Panc1 (cell line): Measurements from ENCODE around the gene MAGT1. TPM values are rescaled to one million over a fixed set of nuclear protein-coding genes. Genes with fewer than 3 reads are reported as not detected.

ENCODE experiments used
- ATAC-seq: fragments of 200-7000 bp; cut with Tn5 transposase; 2 replicates; pipeline ENCODE4 v1.9.1; 2020; ENCODE audit warnings: mild to moderate bottlenecking, moderate library complexity
- BruUV-seq: library from RNA; stranded (reverse); fragments of 400-500 nt; replicated peaks from 2 replicates; lab custom pipeline; 2021; lab: Mats Ljungman, UMichigan
- CTCF ChIA-PET: fragments of 300-600 bp; sonication (Branson Sonifier 250); formaldehyde crosslinking; loops from one replicate; lab custom pipeline; 2022; ENCODE audit warnings: antibody characterized with exemption; lab: Charles Lee
- POLR2A ChIA-PET: fragments of 300-600 bp; sonication (Branson Sonifier 250); formaldehyde crosslinking; loops from one replicate; lab custom pipeline; 2022; ENCODE audit warnings: antibody characterized with exemption; lab: Charles Lee
- DNase-seq: peaks from one replicate; pipeline ENCODE4 v3.0.0-alpha.2; 2010; ENCODE audit warnings: low read depth, low spot score
- H3K27ac ChIP-seq: 2 replicates; pipeline ENCODE4 v1.5.1; 2011; ENCODE audit warnings: mild to moderate bottlenecking, low read length, inconsistent platforms
- H3K27me3 ChIP-seq: fragments of 200-500 bp; sonication (Bioruptor generic); 2 replicates; pipeline ENCODE4 v1.6.0; 2014; ENCODE audit warnings: low read length, inconsistent platforms; ENCODE audit not compliant: control insufficient read depth, insufficient read depth
- H3K36me3 ChIP-seq: fragments of 200-500 bp; sonication (Bioruptor generic); 2 replicates; pipeline ENCODE4 v1.5.1; 2014; ENCODE audit warnings: inconsistent platforms, mild to moderate bottlenecking, low read length, moderate library complexity; ENCODE audit not compliant: control insufficient read depth, insufficient read depth
- H3K4me1 ChIP-seq: 2 replicates; pipeline ENCODE4 v1.5.1; 2011; ENCODE audit warnings: inconsistent platforms, mild to moderate bottlenecking, low read length, moderate library complexity; ENCODE audit not compliant: control insufficient read depth, insufficient read depth
- H3K4me3 ChIP-seq, 2 experiments: 2 replicates each; pipeline ENCODE4 v1.5.1; 2011 to 2012; ENCODE audit warnings: low read depth in 2 of 2, low read length in 2 of 2, mild to moderate bottlenecking in 2 of 2, inconsistent platforms in 1 of 2, moderate library complexity in 1 of 2
- H3K9me3 ChIP-seq: fragments of 200-500 bp; sonication (Bioruptor generic); 2 replicates; pipeline ENCODE4 v1.5.1; 2014; ENCODE audit warnings: low read depth, mild to moderate bottlenecking, inconsistent platforms, low read length, moderate library complexity; ENCODE audit not compliant: control insufficient read depth, insufficient read depth
- CTCF ChIP-seq: fragments of 450-650 bp; IDR thresholded peaks from 2 replicates; pipeline ENCODE4 v1.5.1; 2017; ENCODE audit warnings: mild to moderate bottlenecking
- POLR2AphosphoS5 ChIP-seq: IDR thresholded peaks from 2 replicates; pipeline ENCODE4 v1.6.1; 2012; ENCODE audit warnings: mild to moderate bottlenecking, low read depth, low read length, moderate library complexity
- REST ChIP-seq, 2 experiments: IDR thresholded peaks; 2 replicates each; pipeline ENCODE4 v1.6.1; 2011 to 2012; ENCODE audit warnings: low read depth in 2 of 2, control low read depth in 1 of 2, low read length in 1 of 2, mild to moderate bottlenecking in 1 of 2, moderate library complexity in 1 of 2; ENCODE audit not compliant: insufficient read depth in 1 of 2
- SIN3A ChIP-seq: IDR thresholded peaks from 2 replicates; pipeline ENCODE4 v1.6.1; 2012; ENCODE audit warnings: low read depth, mild to moderate bottlenecking, low read length, moderate library complexity, borderline replicate concordance; ENCODE audit not compliant: insufficient read depth
- TCF7L2 ChIP-seq: IDR thresholded peaks from 2 replicates; pipeline ENCODE4 v1.6.1; 2011; ENCODE audit warnings: mild to moderate bottlenecking, low read depth, low read length, inconsistent platforms
- in situ Hi-C: cut with HindIII; loops from 2 replicates; pipeline ENCODE4 v1.10.0; 2016; ENCODE audit warnings: low sequenced_read_pairs, low pct_unique_long_range_greater_than_20kb
- intact Hi-C: fragments of 100-400 bp; cut with micrococcal nuclease; formaldehyde crosslinking; loops from one replicate; pipeline ENCODE4 v1.10.0; 2022; ENCODE audit not compliant: unreplicated experiment
- total RNA-seq: library from RNA; stranded (reverse); gene quantifications from one replicate; pipeline ENCODE4 v1.2.1, GENCODE V29; 2021; ENCODE audit not compliant: unreplicated experiment

Gene MAGT1
- total RNA-seq, 1 experiment from 2014 or later = 60.0 TPM

- TF ChIP-seq POLR2AphosphoS5 (0 out of 2 replicates have a peak, but pooled peaks have one; percentile 60), SIN3A (0 out of 2 replicates have a peak, but pooled peaks have one; percentile 50), TCF7L2 (no peak), REST (IDR thresholded peaks at IDR 0.05; ENCODE audit: insufficient read depth in 1 of 2, low read depth in 2 of 2, low read length in 1 of 2) (no peak), CTCF (peak; percentile 75)
- in situ Hi-C loops (no loop called here), intact Hi-C loops (loop anchor here (2.0 kb wide), 1 partner anchor 119 kb away; no protein-coding TSS in a partner anchor)
- ChIA-PET CTCF (interaction anchor here (0.7 kb wide), 2 partner anchors 27 to 111 kb away, joined by 4 to 6 read pairs; no protein-coding TSS in a partner anchor), POLR2A (no interaction called here)
- Histone ChIP-seq H3K4me1 (peaks cover 13% of the 10 kb centered on the region), H3K27me3 (no peaks in the 10 kb centered on the region), H3K4me3 (peak within 1 kb of the TSS; percentile 76), H3K36me3 (no peaks in the 10 kb centered on the region), H3K9me3 (no peaks in the 10 kb centered on the region), H3K27ac (peak within 1 kb of the TSS; percentile 91)
- DNase-seq = peak; percentile 67
- peak; percentile 98 for ATAC-seq
- BruUV-seq = no TSS peak
Measured at GRCh38 chrX:77910108-77910840, 15.0 kb upstream of the MAGT1 start, which contains the start of gene ATP7A. Gene ATP7A (plus strand): TSS chrX:77910693. CDS start chrX:77971642, 60,949 bp downstream.

GRCh38 chrX:77901506-77901905 is 6.3 kb upstream of the MAGT1 start:
- Histone ChIP-seq H3K4me1 (0 out of 2 replicates have a peak, but pooled peaks cover 3% of the 10 kb centered on the region), H3K4me3 (no peak overlapping the region), H3K36me3 (peaks cover 4% of the 10 kb centered on the region), H3K27ac (no peak overlapping the region), H3K9me3 (no peaks in the 10 kb centered on the region), H3K27me3 (no peaks in the 10 kb centered on the region)
- DNase-seq (no peak), ATAC-seq (no peak)
- CTCF ChIA-PET = interaction anchor here (0.7 kb wide), 1 partner anchor 1096 kb away, joined by 6 read pairs; no protein-coding TSS in a partner anchor
- intact Hi-C loops (no loop called here), in situ Hi-C loops (no loop called here)
- POLR2A ChIA-PET = no interaction called here
- BruUV-seq = no TSS peak
- TF ChIP-seq CTCF (no peak), SIN3A (no peak), TCF7L2 (no peak), REST (IDR thresholded peaks at IDR 0.05; ENCODE audit: insufficient read depth in 1 of 2, low read depth in 2 of 2, low read length in 1 of 2) (no peak)
